ENCODE results near the gene MED27. TPM values are rescaled to one million over a fixed set of nuclear protein-coding genes. Genes with fewer than 3 reads are reported as not detected.

The MED27 gene
- total and polyA plus RNA-seq, 10 of the 15 experiments (the other 5 are each of a cell fraction or from before 2014, with no cell fraction given), result 20.3 to 50.3 (median 35.5) TPM

DNA sequence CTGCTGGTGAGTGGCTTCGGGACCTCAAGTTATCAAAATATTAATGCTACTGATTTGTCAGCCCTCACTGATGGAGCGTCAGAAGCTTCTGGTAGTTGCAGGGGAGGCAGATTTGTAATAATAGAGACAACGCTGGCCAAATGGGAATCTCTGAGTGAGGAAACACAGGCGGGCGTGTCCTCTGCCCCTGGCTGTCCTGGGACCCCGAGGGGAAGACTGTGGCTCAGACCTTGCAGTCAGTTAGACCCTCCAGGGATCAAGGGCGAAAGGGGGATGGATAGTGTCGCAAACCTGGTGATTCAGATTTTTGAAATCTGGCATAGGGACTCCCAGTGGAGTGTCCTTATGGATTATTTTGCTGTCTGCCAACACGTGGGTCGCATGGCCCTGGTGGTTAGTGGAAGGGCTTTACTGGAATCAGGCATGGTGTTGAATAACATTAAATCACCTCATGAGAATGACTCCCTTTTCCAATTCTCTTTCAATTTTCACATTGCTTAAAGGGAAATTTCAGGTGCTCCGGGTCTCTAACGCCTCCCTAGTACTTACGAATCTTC lies 47.1 kb upstream of the MED27 start:
- BruUV-seq (replicated peaks), result no TSS peak
- FAIRE-seq, result no peak
- intact Hi-C loops (cut with micrococcal nuclease; ENCODE audit: unreplicated experiment), result no loop called here
- TF ChIP-seq RBBP5 (conservative IDR thresholded peaks at IDR 0.05) (no peak), STAT1 (conservative IDR thresholded peaks at IDR 0.05) (no peak), EZH2 (IDR thresholded peaks at IDR 0.05; ENCODE audit: borderline replicate concordance, control insufficient read depth, low read depth, low read length) (no peak), MTA2 (IDR thresholded peaks at IDR 0.05; ENCODE audit: low read depth) (no peak), RAD21 (IDR thresholded peaks at IDR 0.05; ENCODE audit: insufficient read depth, low read depth, low read length) (no peak), ESRRA (IDR thresholded peaks at IDR 0.05; ENCODE audit: low read length) (no peak), CBFB (IDR thresholded peaks at IDR 0.05; ENCODE audit: low read depth) (no peak), RUNX3 (IDR thresholded peaks at IDR 0.05; ENCODE audit: low read length) (no peak), ZNF622 (IDR thresholded peaks at IDR 0.05) (no peak), NFYA (IDR thresholded peaks at IDR 0.05; ENCODE audit: borderline replicate concordance, low read depth, low read length) (no peak), ZNF24 (IDR thresholded peaks at IDR 0.05) (no peak), SMARCA5 (IDR thresholded peaks at IDR 0.05) (no peak), NR2F1 (conservative IDR thresholded peaks at IDR 0.05) (no peak)
- TF ChIP-seq, protein P1, sequence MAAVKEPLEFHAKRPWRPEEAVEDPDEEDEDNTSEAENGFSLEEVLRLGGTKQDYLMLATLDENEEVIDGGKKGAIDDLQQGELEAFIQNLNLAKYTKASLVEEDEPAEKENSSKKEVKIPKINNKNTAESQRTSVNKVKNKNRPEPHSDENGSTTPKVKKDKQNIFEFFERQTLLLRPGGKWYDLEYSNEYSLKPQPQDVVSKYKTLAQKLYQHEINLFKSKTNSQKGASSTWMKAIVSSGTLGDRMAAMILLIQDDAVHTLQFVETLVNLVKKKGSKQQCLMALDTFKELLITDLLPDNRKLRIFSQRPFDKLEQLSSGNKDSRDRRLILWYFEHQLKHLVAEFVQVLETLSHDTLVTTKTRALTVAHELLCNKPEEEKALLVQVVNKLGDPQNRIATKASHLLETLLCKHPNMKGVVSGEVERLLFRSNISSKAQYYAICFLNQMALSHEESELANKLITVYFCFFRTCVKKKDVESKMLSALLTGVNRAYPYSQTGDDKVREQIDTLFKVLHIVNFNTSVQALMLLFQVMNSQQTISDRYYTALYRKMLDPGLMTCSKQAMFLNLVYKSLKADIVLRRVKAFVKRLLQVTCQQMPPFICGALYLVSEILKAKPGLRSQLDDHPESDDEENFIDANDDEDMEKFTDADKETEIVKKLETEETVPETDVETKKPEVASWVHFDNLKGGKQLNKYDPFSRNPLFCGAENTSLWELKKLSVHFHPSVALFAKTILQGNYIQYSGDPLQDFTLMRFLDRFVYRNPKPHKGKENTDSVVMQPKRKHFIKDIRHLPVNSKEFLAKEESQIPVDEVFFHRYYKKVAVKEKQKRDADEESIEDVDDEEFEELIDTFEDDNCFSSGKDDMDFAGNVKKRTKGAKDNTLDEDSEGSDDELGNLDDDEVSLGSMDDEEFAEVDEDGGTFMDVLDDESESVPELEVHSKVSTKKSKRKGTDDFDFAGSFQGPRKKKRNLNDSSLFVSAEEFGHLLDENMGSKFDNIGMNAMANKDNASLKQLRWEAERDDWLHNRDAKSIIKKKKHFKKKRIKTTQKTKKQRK (IDR thresholded peaks at IDR 0.05; ENCODE audit: low read depth, low read length), result no peak
- TF ChIP-seq, protein P2, sequence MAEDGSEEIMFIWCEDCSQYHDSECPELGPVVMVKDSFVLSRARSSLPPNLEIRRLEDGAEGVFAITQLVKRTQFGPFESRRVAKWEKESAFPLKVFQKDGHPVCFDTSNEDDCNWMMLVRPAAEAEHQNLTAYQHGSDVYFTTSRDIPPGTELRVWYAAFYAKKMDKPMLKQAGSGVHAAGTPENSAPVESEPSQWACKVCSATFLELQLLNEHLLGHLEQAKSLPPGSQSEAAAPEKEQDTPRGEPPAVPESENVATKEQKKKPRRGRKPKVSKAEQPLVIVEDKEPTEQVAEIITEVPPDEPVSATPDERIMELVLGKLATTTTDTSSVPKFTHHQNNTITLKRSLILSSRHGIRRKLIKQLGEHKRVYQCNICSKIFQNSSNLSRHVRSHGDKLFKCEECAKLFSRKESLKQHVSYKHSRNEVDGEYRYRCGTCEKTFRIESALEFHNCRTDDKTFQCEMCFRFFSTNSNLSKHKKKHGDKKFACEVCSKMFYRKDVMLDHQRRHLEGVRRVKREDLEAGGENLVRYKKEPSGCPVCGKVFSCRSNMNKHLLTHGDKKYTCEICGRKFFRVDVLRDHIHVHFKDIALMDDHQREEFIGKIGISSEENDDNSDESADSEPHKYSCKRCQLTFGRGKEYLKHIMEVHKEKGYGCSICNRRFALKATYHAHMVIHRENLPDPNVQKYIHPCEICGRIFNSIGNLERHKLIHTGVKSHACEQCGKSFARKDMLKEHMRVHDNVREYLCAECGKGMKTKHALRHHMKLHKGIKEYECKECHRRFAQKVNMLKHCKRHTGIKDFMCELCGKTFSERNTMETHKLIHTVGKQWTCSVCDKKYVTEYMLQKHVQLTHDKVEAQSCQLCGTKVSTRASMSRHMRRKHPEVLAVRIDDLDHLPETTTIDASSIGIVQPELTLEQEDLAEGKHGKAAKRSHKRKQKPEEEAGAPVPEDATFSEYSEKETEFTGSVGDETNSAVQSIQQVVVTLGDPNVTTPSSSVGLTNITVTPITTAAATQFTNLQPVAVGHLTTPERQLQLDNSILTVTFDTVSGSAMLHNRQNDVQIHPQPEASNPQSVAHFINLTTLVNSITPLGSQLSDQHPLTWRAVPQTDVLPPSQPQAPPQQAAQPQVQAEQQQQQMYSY (CRISPR knock-in tag; IDR thresholded peaks at IDR 0.05), result no peak
- TF ChIP-seq, protein P3, sequence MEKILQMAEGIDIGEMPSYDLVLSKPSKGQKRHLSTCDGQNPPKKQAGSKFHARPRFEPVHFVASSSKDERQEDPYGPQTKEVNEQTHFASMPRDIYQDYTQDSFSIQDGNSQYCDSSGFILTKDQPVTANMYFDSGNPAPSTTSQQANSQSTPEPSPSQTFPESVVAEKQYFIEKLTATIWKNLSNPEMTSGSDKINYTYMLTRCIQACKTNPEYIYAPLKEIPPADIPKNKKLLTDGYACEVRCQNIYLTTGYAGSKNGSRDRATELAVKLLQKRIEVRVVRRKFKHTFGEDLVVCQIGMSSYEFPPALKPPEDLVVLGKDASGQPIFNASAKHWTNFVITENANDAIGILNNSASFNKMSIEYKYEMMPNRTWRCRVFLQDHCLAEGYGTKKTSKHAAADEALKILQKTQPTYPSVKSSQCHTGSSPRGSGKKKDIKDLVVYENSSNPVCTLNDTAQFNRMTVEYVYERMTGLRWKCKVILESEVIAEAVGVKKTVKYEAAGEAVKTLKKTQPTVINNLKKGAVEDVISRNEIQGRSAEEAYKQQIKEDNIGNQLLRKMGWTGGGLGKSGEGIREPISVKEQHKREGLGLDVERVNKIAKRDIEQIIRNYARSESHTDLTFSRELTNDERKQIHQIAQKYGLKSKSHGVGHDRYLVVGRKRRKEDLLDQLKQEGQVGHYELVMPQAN (conservative IDR thresholded peaks at IDR 0.05), result no peak

More for the DNA sequence above, 47.1 kb upstream of the MED27 start:
- no peaks in the 10 kb centered on the region for H3K36me3 ChIP-seq (ENCODE audit: control insufficient read depth in 2 of 2, insufficient read depth in 2 of 2, low read length in 1 of 2)
- in situ Hi-C loops (cut with MboI), result no loop called here
- POLR2A ChIA-PET, result interaction anchor here (0.7 kb wide), 1 partner anchor 109 kb away, joined by 3 read pairs; no protein-coding TSS in a partner anchor
- RAD21 ChIA-PET (ENCODE audit: unreplicated experiment), result interaction anchor here (0.6 to 0.8 kb wide), 2 partner anchors 62 to 148 kb away, joined by 3 read pairs; no protein-coding TSS in a partner anchor
- H2AFZ ChIP-seq (ENCODE audit: control insufficient read depth, low read depth, low read length), result no peak overlapping the region
- H3K4me3 ChIP-seq, result no peak overlapping the region
- DNase-seq (ENCODE audit: low read depth, low spot score), result no peak
- ATAC-seq, result no peak
- no peaks in the 10 kb centered on the region for H3K9me3 ChIP-seq (replicated peaks; ENCODE audit: control insufficient read depth, insufficient read depth, low read length)
- SMC1A ChIA-PET (ENCODE audit: uncharacterized antibody, unreplicated experiment), result interaction anchor here (1.0 to 1.4 kb wide), 2 partner anchors 17 to 126 kb away, joined by 3 read pairs; no protein-coding TSS in a partner anchor
- CTCF ChIA-PET, result interaction anchor here (0.7 kb wide), 1 partner anchor 14 kb away, joined by 3 read pairs; no protein-coding TSS in a partner anchor
- 24% methylated on average over 13 of the region's 13 CpGs for WGBS (ENCODE audit: insufficient coverage, insufficient replicate concordance, low lambda C conversion rate, missing lambda C conversion rate)
- no peaks in the 10 kb centered on the region for H4K20me1 ChIP-seq (ENCODE audit: control insufficient read depth, insufficient read depth)
- no peak overlapping the region for H3K27ac ChIP-seq (ENCODE audit: control insufficient read depth, insufficient read depth)
- no peaks in the 10 kb centered on the region for H3K79me2 ChIP-seq (ENCODE audit: control insufficient read depth, insufficient read depth, low read length)
- H3K27me3 ChIP-seq (replicated peaks in 1 of 2; ENCODE audit: control insufficient read depth in 2 of 2, insufficient read depth in 2 of 2, low read length in 1 of 2), result peaks cover 3 to 4% of the 10 kb centered on the region in 2 experiments; a peak in 2 of 4 replicates
- H3K4me2 ChIP-seq (ENCODE audit: control insufficient read depth, insufficient read depth), result no peak overlapping the region
- H3K4me1 ChIP-seq (ENCODE audit: control insufficient read depth, insufficient read depth, low read length), result no peaks in the 10 kb centered on the region
- no peak overlapping the region for H3K9ac ChIP-seq (ENCODE audit: control insufficient read depth, insufficient read depth, low read length)
